GM13977 (cell line): ENCODE results near the gene DGKQ.
"Not testable (repeated sequence)": the region's sequence is repeated elsewhere in the genome, so short reads cannot be mapped to it uniquely, and the experiment has no call there.

ENCODE experiments used
- DNase-seq: peaks from one replicate; pipeline ENCODE4 v3.0.0; 2012; ENCODE audit warnings: low spot score
- in situ Hi-C: fragments of 300-500 bp; cut with MboI; formaldehyde crosslinking; loops from one replicate; pipeline ENCODE4 v1.12.0; 2022; ENCODE audit warnings: low sequenced_read_pairs, low pct_unique_long_range_greater_than_20kb, mixed read lengths, inconsistent platforms; ENCODE audit not compliant: unreplicated experiment
- TF ChIP-seq, protein P1 (sequence below): IDR thresholded peaks from 2 replicates; pipeline ENCODE4 v1.5.1; 2012; ENCODE audit warnings: mild to moderate bottlenecking, control low read depth; ENCODE audit not compliant: insufficient read depth; ENCODE audit errors: extremely low read depth, missing control alignments

DGKQ gene

GRCh38 chr4:931194-931959, 42.0 kb downstream of the DGKQ start:
- TF ChIP-seq, protein P1, sequence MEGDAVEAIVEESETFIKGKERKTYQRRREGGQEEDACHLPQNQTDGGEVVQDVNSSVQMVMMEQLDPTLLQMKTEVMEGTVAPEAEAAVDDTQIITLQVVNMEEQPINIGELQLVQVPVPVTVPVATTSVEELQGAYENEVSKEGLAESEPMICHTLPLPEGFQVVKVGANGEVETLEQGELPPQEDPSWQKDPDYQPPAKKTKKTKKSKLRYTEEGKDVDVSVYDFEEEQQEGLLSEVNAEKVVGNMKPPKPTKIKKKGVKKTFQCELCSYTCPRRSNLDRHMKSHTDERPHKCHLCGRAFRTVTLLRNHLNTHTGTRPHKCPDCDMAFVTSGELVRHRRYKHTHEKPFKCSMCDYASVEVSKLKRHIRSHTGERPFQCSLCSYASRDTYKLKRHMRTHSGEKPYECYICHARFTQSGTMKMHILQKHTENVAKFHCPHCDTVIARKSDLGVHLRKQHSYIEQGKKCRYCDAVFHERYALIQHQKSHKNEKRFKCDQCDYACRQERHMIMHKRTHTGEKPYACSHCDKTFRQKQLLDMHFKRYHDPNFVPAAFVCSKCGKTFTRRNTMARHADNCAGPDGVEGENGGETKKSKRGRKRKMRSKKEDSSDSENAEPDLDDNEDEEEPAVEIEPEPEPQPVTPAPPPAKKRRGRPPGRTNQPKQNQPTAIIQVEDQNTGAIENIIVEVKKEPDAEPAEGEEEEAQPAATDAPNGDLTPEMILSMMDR = no peak
- in situ Hi-C loops = no loop called here
- DNase-seq = no peak

DNA sequence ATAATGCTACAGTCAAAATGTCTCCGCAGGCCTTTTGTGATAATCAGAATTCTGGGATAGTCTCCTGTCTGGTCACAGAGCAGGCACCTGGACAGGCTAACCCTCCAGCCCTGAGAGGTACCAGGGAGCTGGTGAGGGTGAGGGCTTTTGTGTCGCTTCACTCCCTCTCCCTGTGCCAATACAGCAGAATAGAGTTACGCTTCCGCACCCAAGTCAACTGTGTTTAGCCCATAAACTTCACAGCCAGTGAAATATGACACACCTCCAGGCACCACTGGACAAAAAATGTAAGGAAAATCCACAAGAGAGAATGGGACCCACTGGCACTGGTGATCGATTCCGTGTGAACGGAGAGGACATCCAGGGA, 42.6 kb downstream of the DGKQ start:
- no peak for DNase-seq
- TF ChIP-seq, protein P1 = no peak
- in situ Hi-C loops = no loop called here

DNA sequence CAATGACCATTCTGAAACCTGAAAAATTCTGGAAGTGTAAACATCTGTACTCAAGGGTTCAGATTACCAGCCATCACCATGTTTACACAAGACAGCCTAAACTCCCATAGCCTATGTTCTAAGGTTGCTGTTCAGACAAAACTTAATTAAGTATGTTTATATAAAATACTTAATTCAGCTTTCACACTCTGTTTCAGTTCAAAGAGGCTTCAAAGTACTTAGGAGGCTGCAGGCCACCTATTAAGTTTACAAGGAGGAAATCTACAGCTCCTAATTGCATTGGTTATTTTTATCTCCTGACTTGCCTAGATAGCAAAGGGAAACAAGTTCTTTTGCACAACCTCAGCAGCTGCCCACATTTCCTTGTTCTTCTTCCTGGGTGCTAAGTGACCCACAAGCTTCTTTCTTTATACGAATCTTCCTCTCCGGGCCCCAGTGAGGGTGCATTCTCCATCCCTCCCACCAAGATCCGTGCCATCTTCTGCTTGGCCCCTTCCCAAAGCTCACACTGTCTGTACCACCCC, 43.3 kb downstream of the DGKQ start:
- in situ Hi-C loops = no loop called here
- TF ChIP-seq, protein P1 = no peak
- no peak for DNase-seq

DNA sequence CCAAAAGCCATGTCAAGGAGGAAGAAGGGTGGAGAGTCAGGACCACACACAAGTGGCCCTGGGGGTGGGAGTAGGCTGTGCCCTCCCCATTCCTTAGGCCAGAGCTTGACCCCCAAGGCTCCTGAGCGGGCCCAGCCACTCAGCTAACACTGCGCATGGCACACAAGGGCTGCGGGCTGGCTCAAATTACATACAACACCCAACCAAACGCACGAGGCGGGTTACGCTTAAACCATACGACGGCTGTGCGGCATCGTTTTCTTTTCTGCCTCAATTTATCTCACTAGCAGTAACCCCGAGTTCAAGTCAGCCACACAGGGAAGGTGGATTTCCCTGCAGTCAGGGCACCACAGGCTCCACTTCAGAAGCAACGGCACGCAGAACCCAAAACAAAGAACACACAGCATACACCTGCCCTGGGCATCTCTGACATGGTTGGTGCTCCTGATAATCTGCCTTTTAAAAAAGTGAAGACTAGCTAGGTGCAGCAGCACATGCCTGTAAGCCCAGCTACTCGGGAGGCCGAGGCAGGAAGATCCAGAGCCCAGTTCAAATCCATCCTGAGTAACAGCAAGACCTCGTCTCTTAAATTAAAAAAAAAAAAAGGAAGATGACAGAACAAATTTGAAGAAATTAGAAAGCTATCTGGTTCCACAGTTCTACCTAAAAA, 44.1 kb downstream of the DGKQ start:
- DNase-seq = no peak
- TF ChIP-seq, protein P1 = no peak
- in situ Hi-C loops = no loop called here

DNA sequence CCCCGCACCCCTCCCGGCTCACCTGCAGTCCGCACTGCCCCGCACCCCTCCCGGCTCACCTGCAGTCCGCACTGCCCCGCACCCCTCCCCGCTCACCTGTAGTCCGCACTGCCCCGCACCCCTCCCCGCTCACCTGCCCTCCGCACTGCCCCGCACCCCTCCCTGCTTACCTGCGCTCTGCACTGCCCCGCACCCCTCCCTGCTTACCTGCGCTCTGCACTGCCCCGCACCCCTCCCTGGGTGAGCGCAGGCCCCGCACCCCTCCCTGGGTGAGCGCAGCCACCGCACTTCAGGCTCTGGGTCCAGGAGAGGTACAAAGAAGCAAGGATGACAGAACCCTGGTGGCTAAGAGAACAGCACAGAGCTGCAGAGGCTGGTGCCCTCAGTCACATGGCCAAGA, 45.8 kb downstream of the DGKQ start:
- DNase-seq, in situ Hi-C loops: not testable (repeated sequence)

DNA sequence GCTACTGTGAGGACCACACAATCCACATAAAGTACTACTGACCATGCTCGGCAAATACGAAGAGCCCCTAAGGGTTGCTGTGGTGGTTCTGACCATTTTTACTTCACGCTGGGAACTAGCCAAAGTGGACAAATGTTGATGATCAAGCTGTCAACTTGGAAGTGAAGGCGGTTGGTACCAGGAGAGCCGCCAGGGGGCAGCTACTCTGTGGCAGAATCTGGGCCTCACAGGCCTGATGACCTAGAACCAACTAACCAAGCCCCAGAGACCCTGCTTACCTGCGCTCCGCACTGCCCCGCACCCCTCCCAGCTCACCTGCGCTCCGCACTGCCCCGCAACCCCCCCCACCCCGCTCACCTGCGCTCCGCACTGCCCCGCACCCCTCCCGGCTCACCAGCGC, 46.8 kb downstream of the DGKQ start:
- no peak for DNase-seq
- TF ChIP-seq, protein P1 = no peak
- in situ Hi-C loops = no loop called here

DNA sequence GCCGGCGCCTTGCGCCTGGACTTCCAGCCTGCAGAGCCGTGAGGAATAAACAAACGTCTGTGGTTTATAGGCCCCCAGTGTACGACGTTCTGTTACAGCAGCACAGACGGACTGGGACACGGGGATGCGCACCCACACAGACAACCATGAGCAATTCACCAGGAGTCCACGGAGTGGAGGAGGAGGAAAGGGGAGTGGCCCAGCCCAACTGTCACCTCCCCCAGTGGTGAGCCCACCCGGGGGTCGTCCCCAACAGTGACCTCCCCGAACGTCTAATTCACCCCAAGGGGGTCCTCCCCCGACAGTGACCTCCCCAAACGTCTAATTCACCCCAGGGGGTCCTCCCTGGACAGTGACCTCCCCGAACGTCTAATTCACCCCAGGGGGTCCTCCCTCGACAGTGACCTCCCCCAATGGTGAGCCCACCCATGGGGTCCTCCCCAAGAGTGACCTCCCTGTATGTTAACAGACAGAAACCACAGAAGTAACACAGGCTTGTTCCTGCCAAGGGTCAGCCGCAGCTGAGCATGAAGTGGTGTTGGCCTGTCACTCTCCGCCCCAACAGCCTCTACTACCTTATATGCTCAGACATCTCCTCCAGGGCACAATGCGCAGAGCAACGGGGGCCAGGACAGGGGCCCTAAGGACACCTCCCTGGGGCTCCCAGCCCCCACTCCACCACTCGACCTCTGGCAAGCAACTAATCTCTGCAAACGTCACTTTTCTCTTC, 47.4 kb downstream of the DGKQ start:
- TF ChIP-seq, protein P1 = no peak
- DNase-seq = no peak
- in situ Hi-C loops = no loop called here
